ENCODE results near the gene SPACA6.
"Not testable (repeated sequence)": the region's sequence is repeated elsewhere in the genome, so short reads cannot be mapped to it uniquely, and the experiment has no call there.

The SPACA6 gene

DNA sequence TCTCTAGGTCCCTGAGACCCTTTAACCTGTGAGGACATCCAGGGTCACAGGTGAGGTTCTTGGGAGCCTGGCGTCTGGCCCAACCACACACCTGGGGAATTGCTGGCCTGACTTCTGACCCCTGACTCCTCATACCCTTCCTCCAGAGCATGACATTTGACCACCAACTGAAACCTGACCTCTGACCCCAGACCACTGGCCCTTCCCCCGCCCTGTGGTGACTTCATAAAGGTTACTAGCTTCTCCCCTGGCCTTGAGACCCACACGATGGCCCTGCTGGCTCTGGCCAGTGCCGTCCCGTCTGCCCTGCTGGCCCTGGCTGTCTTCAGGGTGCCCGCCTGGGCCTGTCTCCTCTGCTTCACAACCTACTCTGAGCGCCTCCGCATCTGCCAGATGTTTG lies at the start of gene SPACA6:
SPACA6 (plus strand) TSS at position 71 of the 400 bp plus-strand sequence; CDS start at position 268, 197 bp downstream.
- Histone ChIP-seq H3K27me3 (ENCODE audit: insufficient read depth, low read length) (no peaks in the 10 kb centered on the region), H2AFZ (ENCODE audit: low read depth, low read length) (no peak within 1 kb of the TSS), H3K9me3 (ENCODE audit: low read length) (peaks cover under 1% of the 10 kb centered on the region), H3K4me1 (ENCODE audit: insufficient read depth, low read length) (peaks cover 14% of the 10 kb centered on the region), H3K36me3 (ENCODE audit: insufficient read depth, low read length) (peaks cover 33% of the 10 kb centered on the region), H3K4me3 (ENCODE audit: low read length) (no peak within 1 kb of the TSS)

DNA sequence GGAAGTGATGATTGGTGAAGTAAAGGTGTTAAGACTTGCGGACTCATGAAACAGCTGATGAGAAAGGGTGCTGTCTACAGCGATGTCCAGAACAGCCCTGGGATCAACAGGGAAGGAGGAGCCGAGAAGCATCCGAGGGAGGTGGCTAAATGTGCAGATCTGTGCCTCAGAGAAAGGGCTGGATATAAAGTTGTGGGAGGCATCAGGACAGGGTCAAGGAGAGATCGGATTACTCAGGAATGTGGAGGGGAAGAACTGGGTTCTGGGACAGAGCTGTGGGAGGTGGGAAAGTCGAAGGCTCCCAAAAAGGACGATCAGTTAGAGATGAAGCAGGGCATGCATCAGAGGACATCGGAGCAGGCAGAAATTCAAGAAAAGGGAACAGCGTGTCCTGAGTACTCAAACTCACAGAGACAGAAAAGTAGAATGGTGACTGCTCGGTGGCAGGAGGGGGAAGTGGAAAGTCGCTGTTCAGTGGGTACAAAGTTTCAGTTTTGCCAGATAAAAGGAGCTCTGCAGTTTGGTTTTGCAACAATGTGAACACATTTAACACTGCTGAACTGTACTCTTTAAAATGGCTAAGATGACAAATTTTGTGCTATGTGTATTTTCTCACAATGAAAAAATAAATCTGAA lies 48.4 kb upstream of the SPACA6 start:
- H3K4me1 ChIP-seq (ENCODE audit: insufficient read depth, low read length): no peaks in the 10 kb centered on the region
- no peak overlapping the region for H2AFZ ChIP-seq (ENCODE audit: low read depth, low read length)
- no peak overlapping the region for H3K4me3 ChIP-seq (ENCODE audit: low read length)
- H3K36me3 ChIP-seq (ENCODE audit: insufficient read depth, low read length): no peaks in the 10 kb centered on the region
- H3K9me3 ChIP-seq (ENCODE audit: low read length): no peaks in the 10 kb centered on the region
- H3K27me3 ChIP-seq (ENCODE audit: insufficient read depth, low read length): peaks cover 12% of the 10 kb centered on the region

DNA sequence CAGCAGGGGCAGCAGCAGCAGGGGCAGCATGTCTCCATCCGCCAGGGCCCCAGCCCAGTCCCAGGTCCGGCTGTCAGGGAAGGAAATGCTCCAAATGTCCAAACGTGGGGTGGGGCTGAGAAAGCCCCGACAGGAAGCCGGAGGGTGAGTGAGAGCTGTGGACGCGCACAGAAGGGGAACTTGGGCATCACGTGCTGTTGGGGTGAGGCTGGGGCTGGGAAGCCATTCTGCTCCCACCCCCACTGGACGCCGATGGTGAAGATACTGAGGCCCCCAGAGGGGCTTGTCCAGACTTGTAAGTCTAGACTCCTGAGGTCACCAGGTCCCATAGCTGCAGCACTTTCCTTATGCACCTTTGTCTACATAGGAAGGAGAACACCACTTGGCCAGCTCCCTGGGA lies 46.4 kb upstream of the SPACA6 start, which contains the start of gene SIGLEC14:
SIGLEC14 (minus strand) TSS at position 96 of the 400 bp plus-strand sequence; CDS start at position 30, 66 bp downstream.
- H3K27me3 ChIP-seq (ENCODE audit: insufficient read depth, low read length): peaks cover 14% of the 10 kb centered on the region
- not testable (repeated sequence) for H3K36me3 ChIP-seq (ENCODE audit: insufficient read depth, low read length); H3K4me3 ChIP-seq (ENCODE audit: low read length); H2AFZ ChIP-seq (ENCODE audit: low read depth, low read length); H3K9me3 ChIP-seq (ENCODE audit: low read length); H3K4me1 ChIP-seq (ENCODE audit: insufficient read depth, low read length)

- H3K9me3 ChIP-seq (ENCODE audit: low read length): no peaks in the 10 kb centered on the region
Observed at GRCh38 chr19:51647318-51647717, 45.8 kb upstream of the SPACA6 start.

DNA sequence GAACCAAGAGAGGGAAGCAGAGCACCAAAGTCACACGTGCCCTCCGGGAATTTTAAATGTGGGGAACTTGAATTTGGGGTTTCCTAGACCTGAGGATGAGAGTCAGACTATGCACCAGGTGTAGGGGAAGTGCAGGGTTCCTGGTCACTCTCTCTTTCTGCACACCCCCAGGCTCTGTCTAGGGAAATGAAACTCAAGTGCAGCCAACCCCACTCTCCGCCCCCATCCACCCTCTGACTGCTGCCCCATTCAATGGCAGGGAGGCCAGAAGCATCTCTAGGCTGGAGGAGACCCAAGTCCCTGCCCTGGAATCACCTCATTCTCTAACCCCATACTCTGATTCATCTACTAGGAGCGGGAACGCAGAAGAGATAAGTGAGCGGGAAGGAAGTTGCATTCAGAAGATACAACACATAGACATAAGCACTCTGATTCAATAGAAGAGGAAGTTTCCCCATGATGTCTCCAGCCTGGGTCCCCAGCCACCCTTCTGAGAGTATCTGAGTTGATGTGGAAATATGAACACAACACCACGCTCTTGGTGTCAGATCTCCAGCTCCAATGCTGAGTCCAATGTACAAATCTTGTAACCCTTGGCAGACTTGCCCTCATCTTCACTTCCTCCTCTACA lies 41.8 kb upstream of the SPACA6 start:
- H3K27me3 ChIP-seq (ENCODE audit: insufficient read depth, low read length): peaks cover 8% of the 10 kb centered on the region
- H2AFZ ChIP-seq (ENCODE audit: low read depth, low read length): no peak overlapping the region
- H3K36me3 ChIP-seq (ENCODE audit: insufficient read depth, low read length): no peaks in the 10 kb centered on the region
- H3K4me3 ChIP-seq (ENCODE audit: low read length): no peak overlapping the region
- H3K4me1 ChIP-seq (ENCODE audit: insufficient read depth, low read length): no peaks in the 10 kb centered on the region
- no peaks in the 10 kb centered on the region for H3K9me3 ChIP-seq (ENCODE audit: low read length)

More at GRCh38 chr19:51647318-51647717, 45.8 kb upstream of the SPACA6 start:
- no peaks in the 10 kb centered on the region for H3K36me3 ChIP-seq (ENCODE audit: insufficient read depth, low read length)
- H3K4me1 ChIP-seq (ENCODE audit: insufficient read depth, low read length): no peaks in the 10 kb centered on the region
- no peak overlapping the region for H3K4me3 ChIP-seq (ENCODE audit: low read length)
- no peak overlapping the region for H2AFZ ChIP-seq (ENCODE audit: low read depth, low read length)
- H3K27me3 ChIP-seq (ENCODE audit: insufficient read depth, low read length): peaks cover 14% of the 10 kb centered on the region

GRCh38 chr19:51652266-51652665 lies 40.9 kb upstream of the SPACA6 start:
- no peak overlapping the region for H3K4me3 ChIP-seq (ENCODE audit: low read length)
- H3K36me3 ChIP-seq (ENCODE audit: insufficient read depth, low read length): no peaks in the 10 kb centered on the region
- peaks cover 8% of the 10 kb centered on the region for H3K27me3 ChIP-seq (ENCODE audit: insufficient read depth, low read length)
- no peaks in the 10 kb centered on the region for H3K4me1 ChIP-seq (ENCODE audit: insufficient read depth, low read length)
- no peak overlapping the region for H2AFZ ChIP-seq (ENCODE audit: low read depth, low read length)
- H3K9me3 ChIP-seq (ENCODE audit: low read length): no peaks in the 10 kb centered on the region

DNA sequence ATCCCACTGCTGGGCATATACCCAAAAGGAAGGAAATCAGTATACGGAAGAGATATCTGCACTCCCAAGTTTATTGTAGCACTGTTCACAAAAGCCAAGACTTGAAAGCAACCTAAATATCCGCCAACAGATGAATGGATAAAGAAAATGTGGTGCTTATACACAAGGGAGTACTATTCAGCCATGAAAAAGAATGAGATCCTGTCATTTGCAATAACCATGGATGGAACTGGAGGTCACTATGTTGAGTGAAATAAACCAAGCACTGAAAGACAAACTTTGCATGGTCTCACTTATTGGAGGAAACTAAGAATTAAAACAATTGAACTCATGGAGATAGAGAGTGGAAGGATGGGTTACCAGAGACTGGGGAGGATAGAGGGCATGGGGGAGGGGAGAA lies 40.0 kb upstream of the SPACA6 start:
- no peak overlapping the region for H2AFZ ChIP-seq (ENCODE audit: low read depth, low read length)
- no peaks in the 10 kb centered on the region for H3K9me3 ChIP-seq (ENCODE audit: low read length)
- H3K4me1 ChIP-seq (ENCODE audit: insufficient read depth, low read length): no peaks in the 10 kb centered on the region
- peaks cover 11% of the 10 kb centered on the region for H3K27me3 ChIP-seq (ENCODE audit: insufficient read depth, low read length)
- no peak overlapping the region for H3K4me3 ChIP-seq (ENCODE audit: low read length)
- H3K36me3 ChIP-seq (ENCODE audit: insufficient read depth, low read length): no peaks in the 10 kb centered on the region

DNA sequence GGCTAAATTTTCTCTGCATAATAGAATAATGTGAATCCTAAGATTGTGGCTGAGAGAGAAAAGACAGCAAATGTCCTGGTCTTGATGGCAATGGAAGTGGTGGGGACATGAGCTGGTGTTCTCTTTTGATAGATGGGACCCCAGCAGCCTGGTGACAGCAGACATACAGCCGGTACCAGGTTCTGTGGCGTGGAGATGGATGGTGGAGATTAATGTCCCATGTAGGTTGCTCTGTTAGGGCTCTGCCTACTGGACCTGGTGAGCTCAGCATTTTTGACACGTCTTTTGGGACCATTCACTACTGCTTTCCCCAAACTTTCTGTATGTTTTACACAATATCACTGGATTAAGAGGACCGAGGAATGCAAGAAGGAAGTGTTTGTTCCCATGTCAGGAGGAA lies 38.3 kb upstream of the SPACA6 start:
- no peaks in the 10 kb centered on the region for H3K9me3 ChIP-seq (ENCODE audit: low read length)
- H3K27me3 ChIP-seq (ENCODE audit: insufficient read depth, low read length): peaks cover 6% of the 10 kb centered on the region
- no peak overlapping the region for H3K4me3 ChIP-seq (ENCODE audit: low read length)
- H2AFZ ChIP-seq (ENCODE audit: low read depth, low read length): no peak overlapping the region
- H3K4me1 ChIP-seq (ENCODE audit: insufficient read depth, low read length): no peaks in the 10 kb centered on the region
- no peaks in the 10 kb centered on the region for H3K36me3 ChIP-seq (ENCODE audit: insufficient read depth, low read length)

DNA sequence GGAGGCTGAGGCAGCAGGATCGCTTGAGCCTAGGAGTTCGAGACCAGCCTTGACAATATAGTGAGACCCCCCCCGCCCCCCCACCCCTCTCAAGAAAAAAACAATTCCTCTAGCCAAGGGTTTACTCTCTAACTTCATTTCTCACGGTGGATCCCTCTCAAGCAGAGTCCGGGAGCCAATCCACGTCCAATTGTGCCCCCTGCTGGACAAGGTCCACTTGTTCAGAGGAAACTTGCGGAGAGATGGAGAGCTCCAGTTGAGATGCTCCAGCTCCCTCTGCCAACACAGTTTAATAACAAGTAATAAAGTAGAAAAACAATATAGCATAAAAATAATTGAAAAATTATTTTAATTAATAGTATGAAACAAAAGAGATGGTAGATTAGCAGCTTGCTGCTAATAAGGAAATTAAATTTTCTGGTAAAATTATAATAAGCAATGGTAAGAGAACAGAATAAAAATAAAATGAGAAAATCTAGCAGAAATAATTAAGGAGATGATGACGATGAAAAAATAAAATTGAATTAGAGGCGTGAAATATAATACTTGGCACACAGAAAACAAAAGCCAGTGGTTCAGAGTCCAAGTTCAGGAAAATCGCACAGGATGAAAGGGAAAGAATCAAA lies 32.0 kb upstream of the SPACA6 start:
- Histone ChIP-seq H3K9me3 (ENCODE audit: low read length) (peaks cover 3% of the 10 kb centered on the region), H3K4me3 (ENCODE audit: low read length) (no peak overlapping the region), H3K27me3 (ENCODE audit: insufficient read depth, low read length) (peaks cover 3% of the 10 kb centered on the region), H3K4me1 (ENCODE audit: insufficient read depth, low read length) (no peaks in the 10 kb centered on the region), H2AFZ (ENCODE audit: low read depth, low read length) (no peak overlapping the region), H3K36me3 (ENCODE audit: insufficient read depth, low read length) (no peaks in the 10 kb centered on the region)

DNA sequence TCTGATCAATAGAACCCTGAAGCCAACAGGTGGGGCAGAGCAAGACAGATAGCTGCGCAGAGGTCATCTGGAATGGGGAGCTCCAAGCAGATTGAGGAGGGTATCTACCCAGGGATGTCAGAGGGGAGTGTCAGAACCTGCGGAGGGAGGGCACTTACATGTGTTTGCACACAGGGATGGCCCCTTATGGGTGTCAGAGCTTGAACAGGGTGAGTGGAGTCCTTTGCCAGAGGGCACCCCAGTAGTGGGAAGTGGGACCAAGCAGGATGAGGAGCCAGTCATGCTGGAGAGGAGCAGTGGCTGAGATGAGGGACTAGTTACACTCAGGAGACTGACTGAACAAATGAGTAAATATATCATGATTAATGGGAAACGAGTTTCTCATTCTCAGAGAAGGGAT lies 29.5 kb upstream of the SPACA6 start:
- H3K36me3 ChIP-seq (ENCODE audit: insufficient read depth, low read length): no peaks in the 10 kb centered on the region
- no peak overlapping the region for H3K4me3 ChIP-seq (ENCODE audit: low read length)
- H3K4me1 ChIP-seq (ENCODE audit: insufficient read depth, low read length): no peaks in the 10 kb centered on the region
- H2AFZ ChIP-seq (ENCODE audit: low read depth, low read length): no peak overlapping the region
- no peaks in the 10 kb centered on the region for H3K27me3 ChIP-seq (ENCODE audit: insufficient read depth, low read length)
- H3K9me3 ChIP-seq (ENCODE audit: low read length): peaks cover 3% of the 10 kb centered on the region

GRCh38 chr19:51664131-51664530 lies 29.0 kb upstream of the SPACA6 start:
- Histone ChIP-seq H3K36me3 (ENCODE audit: insufficient read depth, low read length) (no peaks in the 10 kb centered on the region), H3K4me3 (ENCODE audit: low read length) (no peak overlapping the region), H3K27me3 (ENCODE audit: insufficient read depth, low read length) (no peaks in the 10 kb centered on the region), H3K9me3 (ENCODE audit: low read length) (peaks cover 3% of the 10 kb centered on the region), H3K4me1 (ENCODE audit: insufficient read depth, low read length) (no peaks in the 10 kb centered on the region), H2AFZ (ENCODE audit: low read depth, low read length) (no peak overlapping the region)

GRCh38 chr19:51664997-51665396 lies 28.1 kb upstream of the SPACA6 start:
- no peaks in the 10 kb centered on the region for H3K27me3 ChIP-seq (ENCODE audit: insufficient read depth, low read length)
- H2AFZ ChIP-seq (ENCODE audit: low read depth, low read length): no peak overlapping the region
- no peak overlapping the region for H3K4me3 ChIP-seq (ENCODE audit: low read length)
- H3K36me3 ChIP-seq (ENCODE audit: insufficient read depth, low read length): no peaks in the 10 kb centered on the region
- H3K9me3 ChIP-seq (ENCODE audit: low read length): peaks cover 3% of the 10 kb centered on the region
- no peaks in the 10 kb centered on the region for H3K4me1 ChIP-seq (ENCODE audit: insufficient read depth, low read length)

DNA sequence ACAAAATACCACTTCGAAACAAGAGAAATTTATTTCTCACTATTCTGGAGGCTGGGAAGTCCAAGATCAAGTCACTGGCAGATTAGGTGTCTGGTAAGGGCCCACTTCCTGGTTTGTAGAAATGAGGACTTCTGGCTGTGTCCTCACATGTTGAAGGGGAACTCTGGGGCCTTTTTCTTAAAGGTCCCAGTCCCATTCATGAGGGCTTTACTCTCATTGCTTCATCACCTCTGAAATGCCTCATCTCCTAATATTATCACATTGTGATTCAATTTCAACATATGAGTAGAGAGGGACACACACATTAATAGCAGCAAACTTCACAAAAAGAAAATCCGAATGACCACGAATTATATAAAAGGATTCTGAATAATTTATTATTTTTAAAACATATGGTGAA lies 24.9 kb upstream of the SPACA6 start:
- Histone ChIP-seq H3K36me3 (ENCODE audit: insufficient read depth, low read length) (no peaks in the 10 kb centered on the region), H3K27me3 (ENCODE audit: insufficient read depth, low read length) (no peaks in the 10 kb centered on the region), H3K4me3 (ENCODE audit: low read length) (no peak overlapping the region), H3K9me3 (ENCODE audit: low read length) (peaks cover 3% of the 10 kb centered on the region), H2AFZ (ENCODE audit: low read depth, low read length) (no peak overlapping the region), H3K4me1 (ENCODE audit: insufficient read depth, low read length) (no peaks in the 10 kb centered on the region)
